Cardiac atrium fibroblast (primary cell): ENCODE measurements around the gene KY. TPM values are rescaled to one million over a fixed set of nuclear protein-coding genes. Genes with fewer than 3 reads are reported as not detected.

Experiments used
- total RNA-seq: library from RNA; depleted of rRNA; stranded (reverse); fragments of >200 nt; gene quantifications from 2 replicates; pipeline ENCODE4 v1.2.3, GENCODE V29; 2015

The KY gene, protein sequence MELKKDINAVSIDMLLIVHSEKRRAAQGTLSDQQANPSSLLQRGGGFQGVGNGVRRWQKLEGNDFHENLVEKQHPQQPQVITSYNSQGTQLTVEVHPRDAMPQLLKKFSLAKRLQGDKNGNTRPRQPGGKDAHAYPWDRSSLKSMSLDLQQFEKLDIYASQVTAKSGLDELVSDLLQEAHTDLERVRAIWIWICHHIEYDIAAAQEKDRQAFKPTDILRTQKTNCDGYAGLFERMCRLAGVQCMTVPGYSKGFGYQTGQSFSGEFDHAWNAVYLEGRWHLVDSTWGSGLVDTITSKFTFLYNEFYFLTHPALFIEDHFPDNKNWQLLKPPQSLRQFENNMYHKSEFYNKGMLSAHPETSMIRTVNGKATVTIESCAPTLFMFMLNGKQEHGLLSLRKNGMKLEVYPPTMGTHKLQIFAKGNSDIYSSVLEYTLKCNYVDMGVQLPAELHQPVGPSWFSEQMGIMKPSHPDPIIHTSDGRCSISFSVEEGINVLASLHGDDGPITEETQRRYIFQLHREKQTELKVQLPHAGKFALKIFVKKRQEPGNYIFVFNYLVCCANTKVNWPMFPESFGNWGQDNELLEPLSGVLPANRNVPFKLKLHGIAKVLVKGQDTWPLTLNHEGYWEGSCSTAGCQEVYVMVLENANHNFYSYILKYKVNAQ
- total RNA-seq = 0.32 TPM in 1 of 2 replicates, not detected in the other

DNA sequence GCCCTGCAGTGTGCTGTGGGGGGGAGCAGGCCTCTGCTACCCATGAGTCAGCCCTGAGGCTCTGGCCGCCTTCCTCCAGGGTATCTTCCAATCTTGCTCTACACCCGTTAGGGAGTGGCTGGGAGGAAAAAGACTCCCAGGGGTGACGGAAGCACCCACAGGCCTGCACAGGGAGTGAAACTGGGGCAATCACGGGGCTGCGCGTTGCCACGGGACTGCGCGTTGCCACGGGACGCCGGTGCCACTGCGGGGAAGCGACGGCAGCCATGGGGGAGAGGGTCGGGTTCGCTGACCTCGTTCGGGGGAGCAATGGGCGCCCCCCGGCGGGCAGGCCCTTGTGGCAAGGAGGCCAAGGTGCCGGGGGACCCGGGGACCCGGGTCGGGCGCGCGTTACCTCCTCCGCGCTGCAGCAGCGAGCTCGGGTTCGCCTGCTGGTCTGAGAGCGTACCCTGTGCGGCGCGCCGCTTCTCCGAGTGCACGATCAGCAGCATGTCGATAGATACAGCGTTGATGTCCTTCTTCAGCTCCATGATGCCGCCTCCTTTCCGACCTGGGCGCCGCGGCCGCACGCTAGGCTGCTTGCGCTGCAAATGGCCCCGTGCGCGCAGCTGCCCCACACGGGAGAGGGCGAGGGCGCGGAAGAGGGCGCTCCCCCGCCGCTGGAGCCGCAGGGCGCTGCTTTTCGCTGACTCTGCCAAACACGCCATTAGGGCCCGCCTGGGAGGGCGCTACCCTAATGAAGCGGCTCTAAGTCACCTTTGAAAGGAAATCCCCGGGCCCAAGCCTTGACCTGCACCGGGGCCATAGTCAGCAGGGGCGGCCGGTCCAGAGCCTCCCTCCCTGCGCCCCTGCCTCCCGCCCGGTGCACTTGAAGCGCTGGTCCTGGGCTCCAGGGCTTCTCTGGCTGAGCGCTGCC is at the start of gene KY:
Gene KY (minus strand): TSS at position 592 of the 916 bp plus-strand sequence. CDS start 62 bp downstream, at position 530.

Other genes starting within 250 kb of the KY start
- 78.2 and 123 TPM in 2 replicates for gene ANAPC13, start 165.0 kb downstream of the KY start, total RNA-seq
- gene CEP63, start 165.0 kb downstream of the KY start, total RNA-seq = 8.8 and 21.4 TPM in 2 replicates
- gene EPHB1, start 144.2 kb upstream of the KY start, total RNA-seq = 0.16 TPM in 1 of 2 replicates, not detected in the other